Activated CD8-positive, alpha-beta memory T cell treated with anti-CD3 and anti-CD28 coated beads, Interleukin-2, amount 10 ng/mL, durations not matched to agents 7 days and 5 days (primary cell): Measurements from ENCODE around the gene TUT4. TPM values are rescaled to one million over a fixed set of nuclear protein-coding genes. Genes with fewer than 3 reads are reported as not detected.

ENCODE experiments used
- ATAC-seq: fragments of 150-1000 bp; cut with Tn5 transposase; one replicate; pipeline ENCODE4 v1.10.0; 2021; ENCODE audit warnings: moderate library complexity
- CTCF ChIA-PET: fragments of 350-600 bp; sonication (Branson Sonifier 250); formaldehyde crosslinking; loops from one replicate; lab custom pipeline; 2021; ENCODE audit warnings: antibody characterized with exemption; lab: Charles Lee
- DNase-seq: peaks from one replicate; pipeline ENCODE4 v3.0.0-alpha.2; 2020
- H3K27ac Mint-ChIP-seq: one replicate; pipeline ENCODE4 v1.8.0; 2021; ENCODE audit warnings: mild to moderate bottlenecking, mixed read lengths
- H3K27me3 Mint-ChIP-seq: one replicate; pipeline ENCODE4 v1.8.0; 2021; ENCODE audit warnings: mixed read lengths
- H3K36me3 Mint-ChIP-seq: one replicate; pipeline ENCODE4 v1.8.0; 2021; ENCODE audit warnings: mild to moderate bottlenecking, mixed read lengths
- H3K4me1 Mint-ChIP-seq: one replicate; pipeline ENCODE4 v1.8.0; 2021; ENCODE audit warnings: mixed read lengths
- H3K4me3 Mint-ChIP-seq: one replicate; pipeline ENCODE4 v1.8.0; 2021; ENCODE audit warnings: mild to moderate bottlenecking, moderate library complexity, mixed read lengths
- H3K9me3 Mint-ChIP-seq: one replicate; pipeline ENCODE4 v1.8.0; 2022; ENCODE audit warnings: low read depth, mixed read lengths
- total RNA-seq, 2 experiments: library from RNA; stranded (reverse); gene quantifications; one replicate each; pipeline ENCODE4 v1.2.3, GENCODE V29; 2021

Gene TUT4
- total RNA-seq, 2 experiments from 2014 or later, result 60.4 to 76.5 TPM

- Mint-ChIP-seq H3K4me3 (peak overlapping the region; percentile 100), H3K36me3 (peaks cover 60% of the 10 kb centered on the region), H3K27ac (peak overlapping the region; percentile 100), H3K27me3 (no peaks in the 10 kb centered on the region), H3K9me3 (no peaks in the 10 kb centered on the region), H3K4me1 (peaks cover 59% of the 10 kb centered on the region)
- CTCF ChIA-PET, result interaction anchor here (0.9 to 2.9 kb wide), 10 partner anchors 9 to 286 kb away, joined by 3 to 20 read pairs (median 4); partner anchors contain the start of gene TUT4
- peak; percentile 66 for ATAC-seq
- DNase-seq, result peak; percentile 82
Observed at GRCh38 chr1:52403566-52404115, 149.3 kb downstream of the TUT4 start.

DNA sequence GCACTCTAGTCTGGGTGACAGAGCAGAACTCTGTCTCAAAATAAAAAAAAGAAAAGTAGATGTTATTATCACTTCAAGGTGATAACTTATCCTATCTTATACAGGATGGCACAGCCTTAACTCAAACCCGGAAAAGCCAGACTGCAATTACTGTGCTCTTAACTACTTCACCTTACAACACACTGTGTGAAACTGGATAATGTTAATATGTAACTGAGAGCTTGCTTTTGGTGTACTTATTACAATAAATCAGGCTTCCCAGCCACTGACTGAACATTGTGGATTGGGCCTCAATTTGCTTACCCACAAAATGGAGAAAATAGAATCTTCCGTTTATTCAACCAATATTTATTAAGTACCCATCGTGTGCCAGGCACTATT is 150.0 kb downstream of the TUT4 start:
- H3K4me1 Mint-ChIP-seq, result peaks cover 54% of the 10 kb centered on the region
- ATAC-seq (no peak), DNase-seq (no peak)
- no peaks in the 10 kb centered on the region for H3K9me3 Mint-ChIP-seq
- CTCF ChIA-PET, result no interaction called here
- peak overlapping the region; percentile 100 for H3K27ac Mint-ChIP-seq
- H3K36me3 Mint-ChIP-seq, result peaks cover 55% of the 10 kb centered on the region
- no peaks in the 10 kb centered on the region for H3K27me3 Mint-ChIP-seq
- H3K4me3 Mint-ChIP-seq, result peak overlapping the region; percentile 100

- Mint-ChIP-seq H3K27me3 (no peaks in the 10 kb centered on the region), H3K36me3 (peaks cover 58% of the 10 kb centered on the region)
- CTCF ChIA-PET, result no interaction called here
Observed at GRCh38 chr1:52400131-52400530, 152.8 kb downstream of the TUT4 start.

GRCh38 chr1:52399629-52400028 is 153.3 kb downstream of the TUT4 start:
- no peaks in the 10 kb centered on the region for H3K9me3 Mint-ChIP-seq
- H3K27me3 Mint-ChIP-seq, result no peaks in the 10 kb centered on the region
- CTCF ChIA-PET, result no interaction called here
- peaks cover 42% of the 10 kb centered on the region for H3K4me1 Mint-ChIP-seq
- no peak for DNase-seq
- no peak for ATAC-seq
- no peak overlapping the region for H3K27ac Mint-ChIP-seq
- no peak overlapping the region for H3K4me3 Mint-ChIP-seq
- H3K36me3 Mint-ChIP-seq, result peaks cover 61% of the 10 kb centered on the region

More at GRCh38 chr1:52400131-52400530, 152.8 kb downstream of the TUT4 start:
- DNase-seq, result no peak
- no peak for ATAC-seq
- Mint-ChIP-seq H3K9me3 (no peaks in the 10 kb centered on the region), H3K27ac (no peak overlapping the region), H3K4me3 (no peak overlapping the region), H3K4me1 (peaks cover 42% of the 10 kb centered on the region)

GRCh38 chr1:52393174-52393573 is 159.7 kb downstream of the TUT4 start:
- peaks cover 8% of the 10 kb centered on the region for H3K4me1 Mint-ChIP-seq
- CTCF ChIA-PET, result interaction anchor here (0.7 to 1.5 kb wide), 2 partner anchors 11 to 293 kb away, joined by 3 to 5 read pairs; partner anchors contain the start of gene ORC1
- no peaks in the 10 kb centered on the region for H3K9me3 Mint-ChIP-seq
- H3K27me3 Mint-ChIP-seq, result no peaks in the 10 kb centered on the region
- DNase-seq (no peak), ATAC-seq (no peak)
- H3K27ac Mint-ChIP-seq, result no peak overlapping the region
- peaks cover 67% of the 10 kb centered on the region for H3K36me3 Mint-ChIP-seq
- no peak overlapping the region for H3K4me3 Mint-ChIP-seq

- H3K36me3 Mint-ChIP-seq, result peaks cover 58% of the 10 kb centered on the region
- H3K27ac Mint-ChIP-seq, result no peak overlapping the region
- no peak overlapping the region for H3K4me3 Mint-ChIP-seq
- DNase-seq (no peak), ATAC-seq (no peak)
- H3K9me3 Mint-ChIP-seq, result no peaks in the 10 kb centered on the region
- CTCF ChIA-PET, result no interaction called here
- H3K27me3 Mint-ChIP-seq, result no peaks in the 10 kb centered on the region
- peaks cover 2% of the 10 kb centered on the region for H3K4me1 Mint-ChIP-seq
Observed at GRCh38 chr1:52386458-52386857, 166.4 kb downstream of the TUT4 start.

DNA sequence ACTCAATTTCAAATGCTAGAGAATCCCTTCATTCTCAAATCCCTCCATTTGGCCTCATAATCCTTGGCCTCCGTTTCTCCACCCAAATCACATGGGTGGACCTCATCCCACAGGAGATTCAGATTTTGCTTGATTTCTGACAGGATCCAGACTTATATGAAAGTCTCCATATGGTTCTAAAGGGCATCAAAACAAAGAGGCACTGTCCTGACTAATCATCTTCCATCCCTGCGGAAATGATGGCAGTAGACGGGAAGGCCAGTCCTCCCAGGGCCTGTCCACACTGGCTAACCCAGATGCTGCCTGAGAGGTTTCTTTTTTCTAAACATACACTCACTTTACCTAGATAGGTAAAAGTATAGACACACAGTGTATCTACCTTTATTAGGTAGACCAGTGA is 167.5 kb downstream of the TUT4 start:
- Mint-ChIP-seq H3K4me1 (no peaks in the 10 kb centered on the region), H3K36me3 (peaks cover 59% of the 10 kb centered on the region), H3K27ac (no peak overlapping the region), H3K9me3 (no peaks in the 10 kb centered on the region), H3K4me3 (no peak overlapping the region), H3K27me3 (no peaks in the 10 kb centered on the region)
- no peak for ATAC-seq
- CTCF ChIA-PET, result no interaction called here
- no peak for DNase-seq

Other genes starting within 250 kb of the TUT4 start
- 10 to 100 TPM; 49.9 to 53.3 TPM for gene CC2D1B, start 186.9 kb downstream of the TUT4 start, total RNA-seq
- 10 to 100 TPM; 40.5 to 42.2 TPM for gene ORC1, start 148.7 kb downstream of the TUT4 start, total RNA-seq
- 10 to 100 TPM; 87.0 to 97.4 TPM for gene PRPF38A, start 148.5 kb downstream of the TUT4 start, total RNA-seq
- 10 to 100 TPM; 14.4 to 15.3 TPM for gene GPX7, start 49.3 kb upstream of the TUT4 start, total RNA-seq
- gene SHISAL2A, start 80.1 kb upstream of the TUT4 start, total RNA-seq, result 10 to 100 TPM in 1 of 2 experiments, 1 to 10 TPM in 1; 5.7 to 11.0 TPM
- gene COA7, start 145.3 kb upstream of the TUT4 start, total RNA-seq, result 10 to 100 TPM; 16.1 to 26.3 TPM
- 1 to 10 TPM; 7.5 to 9.8 TPM for gene ZYG11B, start 173.4 kb upstream of the TUT4 start, total RNA-seq